Fibroblast of the aortic adventitia (primary cell): ENCODE measurements around the gene ELP4. TPM values are rescaled to one million over a fixed set of nuclear protein-coding genes. Genes with fewer than 3 reads are reported as not detected.

ENCODE experiments used
- DNase-seq: peaks from one replicate; pipeline ENCODE4 v3.0.0-alpha.2; 2010; ENCODE audit warnings: low read depth
- H3K4me3 ChIP-seq: 2 replicates; pipeline ENCODE4 v1.5.1; 2011; ENCODE audit warnings: low read depth, mild to moderate bottlenecking, control low read depth, low read length, moderate library complexity
- total RNA-seq: library from RNA; depleted of rRNA; stranded (reverse); fragments of >200 nt; gene quantifications from 2 replicates; pipeline ENCODE4 v1.2.3, GENCODE V29; 2012; ENCODE audit warnings: low replicate concordance
- TF ChIP-seq, protein P1 (sequence below): IDR thresholded peaks from 2 replicates; pipeline ENCODE4 v1.5.1; 2011; ENCODE audit warnings: mild to moderate bottlenecking, low read length, control low read depth, inconsistent platforms; ENCODE audit not compliant: insufficient read depth

Gene ELP4
- total RNA-seq, 1 donor: 23.0 TPM

DNA sequence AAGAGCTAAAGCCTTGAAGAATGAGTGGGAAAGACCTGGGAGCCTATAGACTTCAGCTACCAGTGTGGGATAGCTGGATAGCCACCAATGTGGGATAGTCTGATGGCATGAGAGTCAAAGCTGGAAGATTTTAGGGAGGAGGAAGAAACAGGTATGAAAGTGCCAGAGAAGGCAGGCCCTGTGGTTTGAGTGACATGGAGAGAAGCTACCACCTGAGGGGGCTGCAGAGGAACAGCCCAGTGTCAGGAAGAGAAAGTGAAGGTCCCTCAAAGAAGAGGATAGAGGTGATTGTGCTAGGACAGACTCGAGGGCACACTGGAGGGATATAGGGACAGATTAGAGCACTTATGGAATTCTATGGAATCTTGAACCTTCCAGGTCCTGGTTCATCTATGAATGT, 324.7 kb downstream of the ELP4 start:
- no peak overlapping the region for H3K4me3 ChIP-seq
- no peak for DNase-seq
- TF ChIP-seq, protein P1, sequence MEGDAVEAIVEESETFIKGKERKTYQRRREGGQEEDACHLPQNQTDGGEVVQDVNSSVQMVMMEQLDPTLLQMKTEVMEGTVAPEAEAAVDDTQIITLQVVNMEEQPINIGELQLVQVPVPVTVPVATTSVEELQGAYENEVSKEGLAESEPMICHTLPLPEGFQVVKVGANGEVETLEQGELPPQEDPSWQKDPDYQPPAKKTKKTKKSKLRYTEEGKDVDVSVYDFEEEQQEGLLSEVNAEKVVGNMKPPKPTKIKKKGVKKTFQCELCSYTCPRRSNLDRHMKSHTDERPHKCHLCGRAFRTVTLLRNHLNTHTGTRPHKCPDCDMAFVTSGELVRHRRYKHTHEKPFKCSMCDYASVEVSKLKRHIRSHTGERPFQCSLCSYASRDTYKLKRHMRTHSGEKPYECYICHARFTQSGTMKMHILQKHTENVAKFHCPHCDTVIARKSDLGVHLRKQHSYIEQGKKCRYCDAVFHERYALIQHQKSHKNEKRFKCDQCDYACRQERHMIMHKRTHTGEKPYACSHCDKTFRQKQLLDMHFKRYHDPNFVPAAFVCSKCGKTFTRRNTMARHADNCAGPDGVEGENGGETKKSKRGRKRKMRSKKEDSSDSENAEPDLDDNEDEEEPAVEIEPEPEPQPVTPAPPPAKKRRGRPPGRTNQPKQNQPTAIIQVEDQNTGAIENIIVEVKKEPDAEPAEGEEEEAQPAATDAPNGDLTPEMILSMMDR: no peak

Other genes with a start within 250 kb of the ELP4 start
- 0.18 and 3.2 TPM in 2 replicates for gene DCDC1, start 140.0 kb upstream of the ELP4 start, total RNA-seq
- gene DNAJC24, start 139.9 kb upstream of the ELP4 start, total RNA-seq: 6.5 and 20.0 TPM in 2 replicates
- gene IMMP1L, start 145 bp upstream of the ELP4 start, total RNA-seq: 11.4 and 13.5 TPM in 2 replicates